GM12892 (cell line): Measurements from ENCODE around the gene CXCL5.

Experiments used
- POLR2A ChIP-seq: IDR thresholded peaks from 2 replicates; pipeline ENCODE4 v1.6.1; 2011; ENCODE audit warnings: low read depth, low read length, control low read depth
- POLR2AphosphoS5 ChIP-seq: IDR thresholded peaks from 2 replicates; pipeline ENCODE4 v1.6.1; 2011; ENCODE audit warnings: low read depth, low read length, control low read depth

GRCh38 chr4:74028504-74028903 is 30.0 kb upstream of the CXCL5 start:
- TF ChIP-seq POLR2A (no peak), POLR2AphosphoS5 (no peak)
